ENCODE results near the gene KAT6B.

KAT6B gene

GRCh38 chr10:75019370-75019769, 193.0 kb downstream of the KAT6B start:
- DNase-seq: peak; percentile 26

DNA sequence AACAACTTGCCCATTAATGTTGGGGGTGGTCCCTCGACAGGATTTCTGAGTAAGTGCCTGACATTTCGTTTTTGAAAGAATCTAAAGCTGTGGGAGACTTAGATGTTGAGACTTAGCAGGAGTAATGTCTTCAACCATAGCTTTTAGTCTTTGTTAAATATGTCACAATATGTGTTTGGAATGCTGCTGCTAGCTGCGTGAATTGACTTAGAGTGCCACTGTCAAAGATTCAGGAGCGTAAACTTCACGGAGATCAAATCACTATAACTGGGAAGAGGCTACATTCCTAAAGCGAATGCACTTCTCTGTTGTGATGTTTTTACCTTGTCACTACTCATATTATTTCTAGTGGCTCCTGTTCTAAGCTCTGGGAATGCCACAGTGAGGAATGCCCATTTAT, 193.8 kb downstream of the KAT6B start:
- no peak for DNase-seq

- DNase-seq: no peak
Measured at GRCh38 chr10:75021379-75022249, 195.2 kb downstream of the KAT6B start.

GRCh38 chr10:75023074-75023473, 196.7 kb downstream of the KAT6B start:
- no peak for DNase-seq

GRCh38 chr10:75024971-75025523, 198.6 kb downstream of the KAT6B start:
- no peak for DNase-seq

- DNase-seq: no peak
Measured at GRCh38 chr10:75028049-75028448, 201.6 kb downstream of the KAT6B start.

DNA sequence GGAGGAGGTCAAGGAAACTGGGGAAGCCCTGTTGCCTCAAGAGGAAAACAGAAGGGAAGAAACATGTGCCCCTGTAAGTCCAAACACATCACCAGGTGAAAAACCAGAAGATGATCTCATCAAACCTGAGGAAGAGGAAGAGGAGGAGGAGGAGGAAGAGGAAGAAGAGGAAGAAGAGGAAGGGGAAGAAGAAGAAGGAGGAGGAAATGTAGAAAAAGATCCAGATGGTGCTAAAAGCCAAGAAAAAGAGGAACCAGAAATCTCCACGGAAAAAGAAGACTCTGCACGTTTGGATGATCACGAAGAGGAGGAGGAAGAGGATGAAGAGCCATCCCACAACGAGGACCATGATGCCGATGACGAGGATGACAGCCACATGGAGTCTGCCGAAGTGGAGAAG, 202.3 kb downstream of the KAT6B start:
- DNase-seq: no peak

- no peak for DNase-seq
Measured at GRCh38 chr10:75029420-75029819, 203.0 kb downstream of the KAT6B start.

- no peak for DNase-seq
Measured at GRCh38 chr10:75029857-75030256, 203.5 kb downstream of the KAT6B start.

GRCh38 chr10:75030371-75030770, 204.0 kb downstream of the KAT6B start:
- DNase-seq: no peak

DNA sequence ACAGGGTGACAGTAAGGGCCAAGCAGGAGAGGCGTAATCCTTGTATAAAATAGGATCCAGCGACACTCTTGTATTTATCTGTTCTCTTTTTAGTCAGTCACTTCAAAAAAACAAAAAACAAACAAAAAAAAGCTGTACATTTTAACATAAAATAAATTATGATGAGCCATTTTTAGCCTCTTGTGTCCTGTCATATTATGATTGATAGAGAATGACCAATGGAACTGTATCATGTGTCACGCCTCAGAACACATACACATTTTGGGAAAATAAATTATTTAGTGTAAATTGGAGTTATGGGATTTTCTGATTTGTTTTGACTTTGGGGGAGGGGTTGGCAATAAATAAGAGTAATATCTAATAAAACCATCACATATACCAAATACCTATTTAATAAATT, 205.7 kb downstream of the KAT6B start:
- no peak for DNase-seq

- DNase-seq: no peak
Measured at GRCh38 chr10:75032813-75033212, 206.4 kb downstream of the KAT6B start.

DNA sequence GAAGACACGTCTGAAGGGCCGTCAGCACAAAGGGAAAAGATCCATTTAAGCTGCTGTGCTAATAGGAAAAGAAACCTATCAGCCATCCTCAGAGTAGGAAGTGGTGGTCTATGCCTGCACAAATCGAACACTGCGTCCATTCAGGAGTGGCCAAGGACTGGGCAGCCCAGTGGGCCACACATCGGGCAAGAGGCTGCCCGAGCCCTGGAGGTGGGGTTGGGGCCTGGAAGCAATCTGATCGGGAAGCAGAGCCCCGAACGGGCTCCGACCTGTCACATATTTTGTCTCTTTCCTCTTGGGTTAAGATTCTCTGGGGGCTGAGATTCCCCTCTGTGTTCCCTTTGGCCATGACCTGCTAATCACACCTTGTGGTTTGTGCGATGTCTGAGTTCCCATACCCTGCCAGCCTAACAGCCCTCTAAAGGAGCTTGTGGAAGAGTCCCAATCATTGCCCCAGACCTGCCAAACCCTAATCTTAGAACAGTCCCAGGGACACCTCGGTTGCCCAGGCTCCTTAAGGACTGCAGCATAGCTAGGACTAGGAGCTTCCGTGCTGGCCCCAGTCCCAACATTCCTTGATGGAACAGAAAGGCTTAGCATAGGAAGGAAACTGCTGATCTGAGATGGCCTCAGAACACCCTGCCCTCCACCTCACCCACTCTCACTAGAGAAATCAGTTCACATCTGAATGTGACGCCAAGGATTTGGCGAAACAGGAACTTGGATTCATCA, 207.2 kb downstream of the KAT6B start:
- no peak for DNase-seq

GRCh38 chr10:75034131-75034512, 207.7 kb downstream of the KAT6B start:
- no peak for DNase-seq

- no peak for DNase-seq
Measured at GRCh38 chr10:75034714-75035258, 208.4 kb downstream of the KAT6B start.

GRCh38 chr10:75035975-75036708, 209.7 kb downstream of the KAT6B start:
- peak; percentile 41 for DNase-seq

GRCh38 chr10:75037171-75038153, 211.1 kb downstream of the KAT6B start:
- DNase-seq: no peak

DNA sequence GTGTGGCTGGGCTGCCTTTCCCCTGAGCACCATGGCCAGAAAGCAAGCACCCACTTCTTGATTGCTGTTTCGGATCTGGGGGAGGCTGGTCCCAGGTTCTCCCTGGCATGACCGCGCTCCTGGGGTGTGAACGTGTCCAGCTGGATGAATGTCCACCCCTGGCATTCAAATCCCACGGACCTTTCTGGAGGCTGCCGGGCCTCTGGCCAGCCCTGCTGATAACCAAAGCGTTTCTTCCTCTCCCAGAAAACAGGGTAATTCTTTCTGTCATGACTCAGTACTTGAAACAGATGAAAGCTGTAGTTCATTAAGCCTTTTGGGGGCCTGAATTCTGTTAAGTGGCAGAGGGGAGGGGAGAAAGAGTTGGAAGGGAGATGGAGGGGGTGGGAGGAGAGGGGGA, 211.9 kb downstream of the KAT6B start:
- peak; percentile 28 for DNase-seq

GRCh38 chr10:75040576-75040975, 214.2 kb downstream of the KAT6B start:
- no peak for DNase-seq

GRCh38 chr10:75042292-75042974, 216.0 kb downstream of the KAT6B start:
- DNase-seq: peak; percentile 11

All from EL (cell line).